MCF 10A (cell line): ENCODE measurements around the gene TMEM107. TPM values are rescaled to one million over a fixed set of nuclear protein-coding genes. Genes with fewer than 3 reads are reported as not detected.

ENCODE experiments used
- BruUV-seq: library from RNA; stranded (reverse); fragments of 400-500 nt; replicated peaks from 2 replicates; lab custom pipeline; 2021; lab: Mats Ljungman, UMichigan
- CTCF ChIA-PET: fragments of 300-600 bp; sonication (Branson Sonifier 250); formaldehyde crosslinking; extraction: SDS; loops from one replicate; lab custom pipeline; 2021; ENCODE audit warnings: antibody characterized with exemption, inconsistent platforms; lab: Yijun Ruan, JAX
- POLR2A ChIA-PET: fragments of 300-600, 350-650 bp; sonication (Branson Sonifier 250); formaldehyde crosslinking; extraction: SDS; loops from one replicate; lab custom pipeline; 2020; ENCODE audit warnings: antibody characterized with exemption, inconsistent platforms; lab: Yijun Ruan, JAX
- DNase-seq: peaks from one replicate; pipeline ENCODE4 v3.0.0-alpha.2; 2018; ENCODE audit not compliant: unreplicated experiment
- H3K27ac Mint-ChIP-seq: one replicate; pipeline ENCODE4 v1.8.0; 2022; ENCODE audit warnings: mild to moderate bottlenecking, low read depth, mixed read lengths; ENCODE audit not compliant: unreplicated experiment
- H3K27me3 Mint-ChIP-seq: one replicate; pipeline ENCODE4 v1.8.0; 2022; ENCODE audit warnings: mixed read lengths; ENCODE audit not compliant: insufficient read depth, unreplicated experiment
- H3K36me3 Mint-ChIP-seq: one replicate; pipeline ENCODE4 v1.8.0; 2022; ENCODE audit warnings: mild to moderate bottlenecking, moderate library complexity, mixed read lengths; ENCODE audit not compliant: insufficient read depth, unreplicated experiment
- H3K4me1 Mint-ChIP-seq: one replicate; pipeline ENCODE4 v1.8.0; 2022; ENCODE audit warnings: mixed read lengths; ENCODE audit not compliant: insufficient read depth, unreplicated experiment
- H3K4me3 Mint-ChIP-seq: one replicate; pipeline ENCODE4 v1.8.0; 2022; ENCODE audit warnings: mild to moderate bottlenecking, moderate library complexity, mixed read lengths; ENCODE audit not compliant: unreplicated experiment
- H3K9me3 Mint-ChIP-seq: one replicate; pipeline ENCODE4 v1.8.0; 2022; ENCODE audit warnings: mixed read lengths; ENCODE audit not compliant: unreplicated experiment
- intact Hi-C: fragments of 100-400 bp; cut with micrococcal nuclease; formaldehyde crosslinking; loops from 2 replicates; pipeline ENCODE4 v1.14.1; 2022
- total RNA-seq: library from RNA; stranded (reverse); gene quantifications from 2 replicates; pipeline ENCODE4 v1.2.3, GENCODE V29; 2022
- TF ChIP-seq, protein P1 (sequence below): fragments of 200-600 bp; IDR thresholded peaks from one replicate; pipeline ENCODE4 v1.8.0; 2022; ENCODE audit warnings: antibody characterized with exemption, mild to moderate bottlenecking; ENCODE audit not compliant: unreplicated experiment

Gene TMEM107
- total RNA-seq, 1 experiment from 2014 or later, result 8.4 TPM

DNA sequence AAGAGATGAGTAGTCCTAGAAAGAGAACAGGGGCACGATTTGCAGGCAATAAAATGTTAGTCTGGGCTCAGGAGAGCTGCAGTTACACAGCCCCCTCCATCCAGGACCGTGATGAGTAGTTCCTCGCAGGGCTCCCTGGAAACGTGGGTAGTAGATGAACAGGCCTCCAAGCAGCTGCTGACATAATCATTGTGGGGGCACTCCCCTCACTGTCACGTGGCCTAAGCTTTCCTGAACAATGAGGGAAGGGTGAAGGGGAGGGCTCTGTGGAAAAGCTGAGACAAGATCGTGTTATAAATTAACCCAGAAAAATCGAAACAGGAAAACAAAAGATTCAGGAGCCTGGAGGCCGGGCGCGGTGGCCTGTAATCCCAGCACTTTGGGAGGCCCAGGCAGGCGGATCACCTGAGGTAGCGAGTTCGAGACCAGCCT, 22.6 kb downstream of the TMEM107 start:
- POLR2A ChIA-PET, result interaction anchor here (0.6 to 16.5 kb wide), 17 partner anchors 11 to 720 kb away, joined by 3 to 429 read pairs (median 22); partner anchors contain the start of genes ALOXE3, BORCS6, CTC1 and HES7
- BruUV-seq, result TSS peak; percentile 9
- Mint-ChIP-seq H3K27ac (no peak overlapping the region), H3K27me3 (no peaks in the 10 kb centered on the region), H3K4me1 (peaks cover 30% of the 10 kb centered on the region), H3K36me3 (peaks cover 9% of the 10 kb centered on the region), H3K4me3 (no peak overlapping the region), H3K9me3 (no peaks in the 10 kb centered on the region)
- TF ChIP-seq, protein P1, sequence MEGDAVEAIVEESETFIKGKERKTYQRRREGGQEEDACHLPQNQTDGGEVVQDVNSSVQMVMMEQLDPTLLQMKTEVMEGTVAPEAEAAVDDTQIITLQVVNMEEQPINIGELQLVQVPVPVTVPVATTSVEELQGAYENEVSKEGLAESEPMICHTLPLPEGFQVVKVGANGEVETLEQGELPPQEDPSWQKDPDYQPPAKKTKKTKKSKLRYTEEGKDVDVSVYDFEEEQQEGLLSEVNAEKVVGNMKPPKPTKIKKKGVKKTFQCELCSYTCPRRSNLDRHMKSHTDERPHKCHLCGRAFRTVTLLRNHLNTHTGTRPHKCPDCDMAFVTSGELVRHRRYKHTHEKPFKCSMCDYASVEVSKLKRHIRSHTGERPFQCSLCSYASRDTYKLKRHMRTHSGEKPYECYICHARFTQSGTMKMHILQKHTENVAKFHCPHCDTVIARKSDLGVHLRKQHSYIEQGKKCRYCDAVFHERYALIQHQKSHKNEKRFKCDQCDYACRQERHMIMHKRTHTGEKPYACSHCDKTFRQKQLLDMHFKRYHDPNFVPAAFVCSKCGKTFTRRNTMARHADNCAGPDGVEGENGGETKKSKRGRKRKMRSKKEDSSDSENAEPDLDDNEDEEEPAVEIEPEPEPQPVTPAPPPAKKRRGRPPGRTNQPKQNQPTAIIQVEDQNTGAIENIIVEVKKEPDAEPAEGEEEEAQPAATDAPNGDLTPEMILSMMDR, result no peak
- intact Hi-C loops, result no loop called here
- CTCF ChIA-PET, result interaction anchor here (0.8 to 8.7 kb wide), 4 partner anchors 11 to 145 kb away, joined by 3 to 59 read pairs (median 4); no protein-coding TSS in a partner anchor
- DNase-seq, result peak; percentile 96

DNA sequence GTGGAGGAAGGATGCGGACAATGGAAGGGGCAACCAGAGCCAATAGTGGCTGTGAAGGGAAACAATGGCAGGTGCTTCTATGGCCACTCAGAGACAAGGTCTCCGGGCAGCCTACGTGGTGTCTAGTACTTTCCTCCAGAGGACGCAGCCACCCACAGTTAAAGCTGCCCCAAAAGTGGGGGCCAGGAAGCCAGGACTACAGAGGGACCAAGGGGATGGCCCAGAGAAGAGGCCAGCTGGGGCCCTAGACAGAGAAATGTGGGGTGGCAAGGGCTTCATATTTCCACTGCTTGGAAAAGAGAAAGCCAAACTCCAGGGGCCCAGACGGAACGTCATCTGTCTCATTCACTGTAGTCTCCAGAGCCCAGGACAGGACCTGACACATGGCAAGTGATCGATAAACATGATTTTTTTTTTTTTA, 23.1 kb downstream of the TMEM107 start:
- Mint-ChIP-seq H3K36me3 (peaks cover 4% of the 10 kb centered on the region), H3K4me3 (no peak overlapping the region), H3K4me1 (peaks cover 27% of the 10 kb centered on the region), H3K9me3 (no peaks in the 10 kb centered on the region), H3K27ac (no peak overlapping the region), H3K27me3 (no peaks in the 10 kb centered on the region)
- TF ChIP-seq, protein P1, result no peak
- intact Hi-C loops, result no loop called here
- no TSS peak for BruUV-seq
- no peak for DNase-seq
- ChIA-PET CTCF (interaction anchor here (1.1 to 8.7 kb wide), 2 partner anchors 10 to 14 kb away, joined by 4 to 59 read pairs; no protein-coding TSS in a partner anchor), POLR2A (interaction anchor here (0.6 to 16.5 kb wide), 16 partner anchors 8 to 525 kb away, joined by 3 to 429 read pairs (median 36); partner anchors contain the start of genes ALOXE3, BORCS6, CTC1 and HES7)

DNA sequence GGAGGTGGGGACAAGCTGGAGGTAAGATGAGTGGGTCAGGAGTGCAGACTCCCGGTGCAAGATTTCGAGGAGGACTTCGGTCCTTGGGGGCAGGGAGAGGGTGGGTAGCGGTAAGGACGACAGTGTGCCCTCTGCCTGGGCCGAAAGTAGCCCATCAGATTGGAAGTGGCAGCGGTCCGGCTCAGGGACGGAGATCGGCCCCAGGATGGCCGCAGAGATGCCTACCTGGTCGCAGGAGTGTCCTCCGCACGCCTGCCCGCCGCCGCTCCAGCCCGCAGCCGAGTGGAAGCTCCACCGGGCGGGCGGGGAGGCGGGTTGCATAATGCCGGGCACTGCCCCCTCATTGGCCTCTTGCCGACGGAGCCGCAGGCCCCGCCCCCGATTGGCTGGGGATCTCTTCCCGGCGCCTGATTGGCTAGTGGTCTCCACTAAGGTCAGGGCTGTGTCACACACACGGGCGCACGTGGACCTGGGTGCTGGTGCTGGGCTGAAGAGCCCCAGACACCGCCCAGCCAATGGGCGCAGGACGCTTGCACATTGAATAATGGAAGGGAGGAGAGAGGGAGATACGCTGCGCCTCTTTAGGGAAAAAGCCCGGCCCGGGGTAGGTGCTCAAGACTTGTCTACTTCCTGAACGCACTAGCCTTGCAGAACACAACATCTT, 23.9 kb downstream of the TMEM107 start, which contains the start of gene PER1:
PER1 (minus strand) TSS at position 293 of the 664 bp plus-strand sequence. CDS start 1,698 bp downstream, outside the sequence.
- Mint-ChIP-seq H3K27me3 (no peaks in the 10 kb centered on the region), H3K27ac (no peak within 1 kb of the TSS), H3K4me3 (no peak within 1 kb of the TSS), H3K36me3 (no peaks in the 10 kb centered on the region), H3K9me3 (no peaks in the 10 kb centered on the region), H3K4me1 (peaks cover 27% of the 10 kb centered on the region)
- ChIA-PET POLR2A (interaction anchor here (0.6 to 16.5 kb wide), 19 partner anchors 9 to 579 kb away, joined by 3 to 429 read pairs (median 5); partner anchors contain the start of genes ALOXE3, AURKB, BORCS6 and CTC1), CTCF (interaction anchor here (0.6 kb wide), 1 partner anchor 14 kb away, joined by 3 read pairs; no protein-coding TSS in a partner anchor)
- DNase-seq, result peak; percentile 99
- TF ChIP-seq, protein P1, result no peak
- intact Hi-C loops, result loop anchor here (1.0 kb wide), 1 partner anchor 29 kb away; no protein-coding TSS in a partner anchor
- no TSS peak for BruUV-seq

DNA sequence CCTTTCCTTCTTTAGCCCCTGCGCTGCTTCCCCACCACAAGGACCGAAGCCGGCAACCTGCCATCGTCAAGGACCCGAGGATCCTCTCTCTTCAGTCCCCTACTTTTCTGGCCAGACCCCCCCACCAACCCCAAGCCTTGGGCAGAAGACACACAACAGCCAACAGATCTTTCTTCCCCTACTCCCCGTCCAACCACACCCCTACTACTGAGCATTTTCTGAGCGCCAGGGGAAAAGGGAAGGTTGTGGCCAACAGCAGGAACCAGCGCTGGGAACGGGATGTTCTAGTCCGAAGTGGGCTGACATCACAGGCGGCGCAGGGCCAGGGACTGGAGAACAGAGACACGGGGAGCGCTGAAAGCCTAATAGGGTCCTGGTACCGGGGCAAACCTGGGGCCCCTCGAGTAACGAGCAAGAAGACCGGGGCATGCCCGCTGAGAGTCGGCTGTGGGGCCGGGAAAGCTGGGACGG, 24.5 kb downstream of the TMEM107 start:
- ChIA-PET CTCF (interaction anchor here (1.5 kb wide), 1 partner anchor 12 kb away, joined by 5 read pairs; no protein-coding TSS in a partner anchor), POLR2A (interaction anchor here (0.6 to 16.5 kb wide), 20 partner anchors 10 to 579 kb away, joined by 3 to 429 read pairs (median 6); partner anchors contain the start of genes ALOXE3, AURKB, BORCS6 and CTC1)
- no peaks in the 10 kb centered on the region for H3K27me3 Mint-ChIP-seq
- H3K9me3 Mint-ChIP-seq, result no peaks in the 10 kb centered on the region
- H3K27ac Mint-ChIP-seq, result no peak overlapping the region
- TF ChIP-seq, protein P1, result no peak
- intact Hi-C loops, result loop anchor here (1.0 kb wide), 1 partner anchor 28 kb away; no protein-coding TSS in a partner anchor
- DNase-seq, result no peak
- peaks cover 32% of the 10 kb centered on the region for H3K4me1 Mint-ChIP-seq
- no peak overlapping the region for H3K4me3 Mint-ChIP-seq
- H3K36me3 Mint-ChIP-seq, result no peaks in the 10 kb centered on the region
- BruUV-seq, result TSS peak; percentile 9
